IPS-15b (cell line): Measurements from ENCODE around the gene MCM6.

Source experiments
- H3K27me3 ChIP-seq: one replicate; pipeline ENCODE4 v1.6.1; 2013; ENCODE audit warnings: low read length; ENCODE audit not compliant: control insufficient read depth, insufficient read depth
- H3K36me3 ChIP-seq: one replicate; pipeline ENCODE4 v1.6.1; 2013; ENCODE audit warnings: low read length; ENCODE audit not compliant: control insufficient read depth, insufficient read depth
- H3K4me1 ChIP-seq: one replicate; pipeline ENCODE4 v1.6.1; 2013; ENCODE audit warnings: mild to moderate bottlenecking, low read length; ENCODE audit not compliant: control insufficient read depth, insufficient read depth
- H3K4me3 ChIP-seq: one replicate; pipeline ENCODE4 v1.5.1; 2013; ENCODE audit warnings: low read depth, low read length
- H3K9ac ChIP-seq: one replicate; pipeline ENCODE4 v1.6.1; 2013; ENCODE audit warnings: low read depth, mild to moderate bottlenecking, low read length
- H3K9me3 ChIP-seq: one replicate; pipeline ENCODE4 v1.6.1; 2013; ENCODE audit warnings: mild to moderate bottlenecking, low read length; ENCODE audit not compliant: control insufficient read depth, insufficient read depth

Gene MCM6

GRCh38 chr2:135876066-135876711 lies at the start of gene MCM6:
MCM6 (minus strand) TSS chr2:135876443; CDS start chr2:135876365, 78 bp downstream.
- H3K4me3 ChIP-seq: peak within 1 kb of the TSS; percentile 84
- no peaks in the 10 kb centered on the region for H3K9me3 ChIP-seq
- H3K4me1 ChIP-seq: peaks cover 6% of the 10 kb centered on the region
- no peaks in the 10 kb centered on the region for H3K27me3 ChIP-seq
- peak within 1 kb of the TSS; percentile 87 for H3K9ac ChIP-seq
- H3K36me3 ChIP-seq: no peaks in the 10 kb centered on the region

GRCh38 chr2:135925571-135925970 lies 49.3 kb upstream of the MCM6 start:
- Histone ChIP-seq H3K27me3 (no peaks in the 10 kb centered on the region), H3K9ac (no peak overlapping the region), H3K4me1 (no peaks in the 10 kb centered on the region), H3K4me3 (no peak overlapping the region), H3K36me3 (no peaks in the 10 kb centered on the region), H3K9me3 (no peaks in the 10 kb centered on the region)

- no peaks in the 10 kb centered on the region for H3K27me3 ChIP-seq
- H3K9ac ChIP-seq: no peak overlapping the region
- no peaks in the 10 kb centered on the region for H3K4me1 ChIP-seq
- no peak overlapping the region for H3K4me3 ChIP-seq
- H3K36me3 ChIP-seq: no peaks in the 10 kb centered on the region
- no peaks in the 10 kb centered on the region for H3K9me3 ChIP-seq
Observed at GRCh38 chr2:135916207-135916606, 40.0 kb upstream of the MCM6 start.

- H3K36me3 ChIP-seq: no peaks in the 10 kb centered on the region
- H3K27me3 ChIP-seq: no peaks in the 10 kb centered on the region
- no peaks in the 10 kb centered on the region for H3K9me3 ChIP-seq
- no peak overlapping the region for H3K9ac ChIP-seq
- no peak overlapping the region for H3K4me3 ChIP-seq
- H3K4me1 ChIP-seq: no peaks in the 10 kb centered on the region
Observed at GRCh38 chr2:135914485-135914884, 38.2 kb upstream of the MCM6 start.

DNA sequence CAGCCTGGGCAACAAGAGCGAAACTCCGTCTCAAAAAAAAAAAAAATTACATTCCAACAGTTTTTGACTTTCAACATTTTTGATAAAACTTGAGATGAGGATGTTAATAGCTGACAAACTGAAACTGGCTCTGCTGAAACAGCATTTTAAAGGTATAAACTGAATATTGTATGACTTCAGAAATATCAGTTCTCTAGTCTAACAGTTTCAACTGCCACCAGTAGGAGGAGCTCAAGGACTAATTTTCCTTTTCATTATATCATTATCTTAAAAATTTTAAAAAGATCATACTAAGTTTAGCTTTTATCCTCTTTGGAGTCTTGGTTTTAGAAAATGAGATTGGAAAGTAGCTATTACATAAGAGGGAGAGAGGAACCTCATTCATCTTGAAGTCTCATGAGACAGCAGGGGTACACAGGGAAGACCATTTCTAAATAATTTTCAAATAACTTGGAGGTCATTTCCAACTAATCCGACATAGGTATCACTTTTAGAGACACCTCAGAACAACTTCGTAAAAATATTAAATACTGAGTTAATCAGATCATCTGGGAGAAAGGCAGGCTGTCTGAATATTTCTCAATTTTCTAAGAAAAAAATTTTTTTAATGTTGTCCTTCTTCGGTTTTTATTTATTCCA lies 37.6 kb upstream of the MCM6 start:
- H3K9ac ChIP-seq: no peak overlapping the region
- H3K27me3 ChIP-seq: no peaks in the 10 kb centered on the region
- no peaks in the 10 kb centered on the region for H3K36me3 ChIP-seq
- no peak overlapping the region for H3K4me3 ChIP-seq
- no peaks in the 10 kb centered on the region for H3K9me3 ChIP-seq
- no peaks in the 10 kb centered on the region for H3K4me1 ChIP-seq

DNA sequence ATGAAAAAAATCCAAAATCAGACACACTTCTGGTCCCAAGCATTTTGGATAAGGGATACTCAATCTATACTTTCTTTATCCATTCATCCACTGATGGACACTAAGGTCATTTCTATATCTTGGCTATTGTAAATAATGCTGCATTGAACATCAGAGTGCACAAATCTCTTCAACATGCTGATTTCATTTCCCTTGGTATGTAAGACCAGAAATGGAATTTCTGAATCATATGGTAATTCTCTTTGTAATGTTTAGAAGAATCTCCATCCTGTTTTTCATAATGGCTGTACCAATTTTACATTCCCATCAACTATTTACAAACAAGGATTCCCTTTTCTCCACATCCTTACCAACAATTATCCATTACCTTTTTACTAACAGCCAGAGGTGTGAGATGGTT lies 33.7 kb upstream of the MCM6 start:
- H3K27me3 ChIP-seq: no peaks in the 10 kb centered on the region
- H3K4me1 ChIP-seq: no peaks in the 10 kb centered on the region
- no peaks in the 10 kb centered on the region for H3K36me3 ChIP-seq
- no peak overlapping the region for H3K9ac ChIP-seq
- no peaks in the 10 kb centered on the region for H3K9me3 ChIP-seq
- H3K4me3 ChIP-seq: no peak overlapping the region

GRCh38 chr2:135905679-135906078 lies 29.4 kb upstream of the MCM6 start:
- Histone ChIP-seq H3K9me3 (no peaks in the 10 kb centered on the region), H3K36me3 (no peaks in the 10 kb centered on the region), H3K27me3 (no peaks in the 10 kb centered on the region), H3K9ac (no peak overlapping the region), H3K4me1 (no peaks in the 10 kb centered on the region), H3K4me3 (no peak overlapping the region)

DNA sequence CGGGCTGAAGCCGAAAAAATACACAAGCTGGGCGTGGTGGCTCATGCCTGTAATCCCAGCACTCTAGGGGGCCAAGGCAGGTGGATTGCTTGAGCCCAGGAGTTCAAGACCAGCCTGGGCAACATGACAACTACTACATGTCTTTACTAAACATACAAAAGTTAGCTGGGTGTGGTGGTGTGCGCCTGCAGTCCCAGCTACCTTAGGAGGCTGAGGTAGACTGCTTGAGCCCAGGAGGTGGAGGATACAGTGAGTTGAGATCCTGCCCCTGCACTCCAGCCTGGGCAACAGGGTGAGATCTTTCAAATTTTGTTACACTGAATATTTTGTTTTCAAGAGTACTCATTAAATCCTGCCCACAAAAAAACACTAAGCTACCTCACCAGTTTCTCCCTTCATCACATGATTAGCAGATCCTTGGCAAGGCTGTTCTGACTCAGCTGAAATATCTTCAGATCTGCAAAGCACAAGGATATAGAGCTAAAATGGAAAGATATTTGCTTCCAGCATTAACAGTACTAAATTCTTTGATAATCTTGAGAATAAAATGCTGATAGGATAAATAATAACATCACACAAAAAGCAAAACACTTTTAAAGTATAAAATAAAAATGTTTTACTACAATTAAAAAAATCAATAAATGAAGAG lies 28.2 kb upstream of the MCM6 start:
- Histone ChIP-seq H3K4me3 (no peak overlapping the region), H3K4me1 (no peaks in the 10 kb centered on the region), H3K9ac (no peak overlapping the region), H3K36me3 (no peaks in the 10 kb centered on the region), H3K9me3 (no peaks in the 10 kb centered on the region), H3K27me3 (no peaks in the 10 kb centered on the region)

DNA sequence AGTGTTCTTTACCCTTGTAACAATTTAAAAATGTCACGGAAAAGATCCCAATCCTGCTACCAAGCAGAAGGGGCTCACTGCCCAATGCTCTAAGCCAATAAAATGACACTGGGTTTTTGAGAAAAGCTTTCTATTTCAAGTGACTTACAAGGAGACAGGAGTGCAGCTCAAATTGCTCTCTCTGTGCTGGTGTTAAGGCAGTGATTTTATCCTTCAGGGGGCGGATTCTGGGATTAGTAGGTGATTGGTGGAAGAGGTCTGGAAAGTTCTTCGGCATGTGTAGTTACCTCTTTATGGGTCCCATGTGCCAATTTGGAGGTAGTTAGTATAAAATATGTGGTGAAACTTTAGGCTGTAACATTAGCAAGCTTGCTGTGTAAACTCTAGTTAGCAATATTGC lies 27.4 kb upstream of the MCM6 start:
- Histone ChIP-seq H3K4me1 (no peaks in the 10 kb centered on the region), H3K27me3 (no peaks in the 10 kb centered on the region), H3K4me3 (no peak overlapping the region), H3K9me3 (no peaks in the 10 kb centered on the region), H3K36me3 (no peaks in the 10 kb centered on the region), H3K9ac (no peak overlapping the region)

DNA sequence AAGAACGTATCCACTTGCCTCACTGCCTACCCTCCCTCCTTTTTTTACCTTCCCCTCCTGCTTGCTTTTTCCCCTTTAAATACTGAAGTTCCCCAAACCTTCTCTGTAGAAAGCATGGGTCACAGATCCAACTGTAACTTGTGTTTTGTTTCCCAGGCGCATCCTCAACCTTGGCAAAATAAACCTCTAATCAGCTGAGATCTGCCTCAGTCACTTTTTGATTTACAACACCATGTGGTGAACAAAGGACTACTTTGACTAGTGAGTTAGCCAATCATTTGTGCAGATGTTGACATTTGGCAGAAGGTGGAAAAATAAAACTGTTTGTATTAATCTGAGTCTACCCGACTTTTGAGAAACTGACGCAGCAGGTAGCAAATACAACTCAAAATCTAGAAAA lies 23.3 kb upstream of the MCM6 start:
- Histone ChIP-seq H3K4me1 (no peaks in the 10 kb centered on the region), H3K9me3 (no peaks in the 10 kb centered on the region), H3K36me3 (no peaks in the 10 kb centered on the region), H3K27me3 (no peaks in the 10 kb centered on the region), H3K4me3 (no peak overlapping the region), H3K9ac (no peak overlapping the region)

- Histone ChIP-seq H3K36me3 (no peaks in the 10 kb centered on the region), H3K9ac (no peak overlapping the region), H3K27me3 (no peaks in the 10 kb centered on the region), H3K9me3 (no peaks in the 10 kb centered on the region), H3K4me3 (no peak overlapping the region), H3K4me1 (no peaks in the 10 kb centered on the region)
Observed at GRCh38 chr2:135898234-135898786, 22.1 kb upstream of the MCM6 start.

- H3K4me3 ChIP-seq: no peak overlapping the region
- no peaks in the 10 kb centered on the region for H3K27me3 ChIP-seq
- H3K9me3 ChIP-seq: no peaks in the 10 kb centered on the region
- no peak overlapping the region for H3K9ac ChIP-seq
- no peaks in the 10 kb centered on the region for H3K36me3 ChIP-seq
- H3K4me1 ChIP-seq: peaks cover 5% of the 10 kb centered on the region
Observed at GRCh38 chr2:135894930-135895329, 18.7 kb upstream of the MCM6 start.
